Pulmonary artery endothelial cell (primary cell): ENCODE results near the gene SNRNP70. TPM values are rescaled to one million over a fixed set of nuclear protein-coding genes. Genes with fewer than 3 reads are reported as not detected.

Experiments used
- DNase-seq: peaks from one replicate; pipeline ENCODE4 v3.0.0-alpha.2; 2011; ENCODE audit warnings: low read depth, low spot score
- total RNA-seq: library from RNA; depleted of rRNA; stranded (reverse); fragments of >200 nt; gene quantifications from 2 replicates; pipeline ENCODE4 v1.2.3, GENCODE V29; 2014

SNRNP70 gene
- total RNA-seq, 1 donor from 2014 or later: 199 TPM

DNA sequence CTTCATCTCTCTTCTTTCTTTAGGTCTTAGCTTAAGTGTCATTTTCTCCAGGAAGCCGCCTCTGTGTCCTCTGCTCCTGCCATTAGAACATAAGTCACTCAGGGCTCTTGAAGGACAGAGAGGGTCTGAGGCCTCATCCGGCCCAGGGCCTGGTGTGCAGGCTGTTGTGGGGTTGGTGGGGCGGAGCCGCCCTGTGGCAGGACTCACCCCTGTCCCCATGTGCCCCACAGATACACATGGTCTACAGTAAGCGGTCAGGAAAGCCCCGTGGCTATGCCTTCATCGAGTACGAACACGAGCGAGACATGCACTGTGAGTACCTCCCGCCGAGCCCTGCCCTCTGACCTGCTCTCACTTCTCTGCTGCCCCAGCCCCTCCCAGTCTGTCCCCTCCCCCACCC lies 15.9 kb downstream of the SNRNP70 start:
- no peak for DNase-seq

DNA sequence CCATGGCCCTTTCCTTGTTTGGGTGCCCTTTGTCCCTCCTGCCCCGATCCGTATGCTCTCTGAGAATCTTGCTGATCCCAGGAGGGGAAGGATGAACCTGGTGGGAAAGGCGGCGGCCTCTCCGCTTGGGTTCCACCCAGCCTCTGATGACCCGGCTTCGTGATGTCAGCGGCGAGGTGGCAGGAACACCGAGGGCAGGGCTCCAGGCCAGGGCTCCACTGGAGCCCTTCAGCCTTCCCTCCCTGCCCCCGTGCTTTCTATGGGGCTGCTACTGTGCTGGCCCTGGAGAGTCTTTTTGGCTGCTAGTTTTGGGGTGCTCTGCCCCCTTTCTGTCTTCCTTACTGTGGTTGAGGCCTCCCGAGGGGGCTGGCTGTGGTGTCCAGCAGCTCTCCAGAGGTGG lies 17.1 kb downstream of the SNRNP70 start:
- no peak for DNase-seq

- DNase-seq: no peak
Measured at GRCh38 chr19:49103331-49104085, 18.3 kb downstream of the SNRNP70 start.

- no peak for DNase-seq
Measured at GRCh38 chr19:49104229-49104864, 19.1 kb downstream of the SNRNP70 start.

GRCh38 chr19:49106648-49107135 lies 21.4 kb downstream of the SNRNP70 start:
- DNase-seq: no peak

- DNase-seq: no peak
Measured at GRCh38 chr19:49107625-49108459, 22.6 kb downstream of the SNRNP70 start.

- no peak for DNase-seq
Measured at GRCh38 chr19:49109051-49109450, 23.8 kb downstream of the SNRNP70 start.

DNA sequence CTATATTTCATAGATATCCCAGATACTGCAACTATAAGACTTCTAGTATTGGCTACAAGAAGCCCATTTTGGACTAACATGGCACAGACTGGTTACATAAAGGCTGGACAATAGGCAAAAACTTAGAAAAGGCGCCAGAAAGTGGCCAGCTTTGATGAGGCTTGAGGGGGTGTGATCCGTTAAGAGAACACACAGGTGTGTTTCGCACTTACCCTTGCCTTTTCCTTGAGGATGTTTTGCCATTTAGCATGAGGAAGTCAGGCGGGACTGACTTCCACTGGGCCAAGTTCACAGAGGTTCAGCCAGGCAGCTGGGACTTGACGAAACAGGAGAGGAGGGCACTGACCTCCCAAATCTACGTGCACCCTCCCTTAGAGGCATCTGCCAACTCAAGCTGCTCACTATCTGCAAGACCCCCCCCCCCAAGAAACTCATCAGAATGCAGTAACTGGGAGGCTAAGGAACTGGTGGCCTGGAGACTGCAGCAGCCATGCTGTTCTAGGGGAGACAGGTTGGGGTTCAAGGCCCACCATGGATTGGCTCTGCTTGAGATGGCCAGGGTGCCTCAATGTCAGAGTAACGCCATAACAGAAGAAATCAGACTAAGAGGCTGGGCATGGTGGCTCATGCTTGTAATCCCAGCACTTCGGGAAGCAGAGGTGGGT lies 24.4 kb downstream of the SNRNP70 start:
- no peak for DNase-seq

DNA sequence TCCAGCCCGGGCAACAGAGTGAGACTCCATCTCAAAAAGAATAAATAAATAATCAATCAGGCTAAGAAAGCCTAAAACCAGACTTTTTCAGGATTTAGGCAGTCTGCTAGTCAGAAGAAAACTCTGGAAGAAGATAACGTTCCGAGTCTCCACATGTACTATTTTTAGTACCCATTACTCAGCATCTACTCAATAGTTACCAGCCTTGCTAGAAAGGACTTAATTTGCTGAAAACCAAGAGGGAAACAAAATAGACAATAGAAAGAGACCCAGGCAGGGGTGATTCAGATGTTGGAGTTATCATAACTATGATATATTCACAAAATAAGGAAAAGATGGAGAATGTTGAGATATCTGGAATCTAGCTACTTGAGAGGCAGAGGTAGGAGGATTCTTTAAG lies 25.3 kb downstream of the SNRNP70 start:
- no peak for DNase-seq

- no peak for DNase-seq
Measured at GRCh38 chr19:49111218-49111998, 26.2 kb downstream of the SNRNP70 start.

DNA sequence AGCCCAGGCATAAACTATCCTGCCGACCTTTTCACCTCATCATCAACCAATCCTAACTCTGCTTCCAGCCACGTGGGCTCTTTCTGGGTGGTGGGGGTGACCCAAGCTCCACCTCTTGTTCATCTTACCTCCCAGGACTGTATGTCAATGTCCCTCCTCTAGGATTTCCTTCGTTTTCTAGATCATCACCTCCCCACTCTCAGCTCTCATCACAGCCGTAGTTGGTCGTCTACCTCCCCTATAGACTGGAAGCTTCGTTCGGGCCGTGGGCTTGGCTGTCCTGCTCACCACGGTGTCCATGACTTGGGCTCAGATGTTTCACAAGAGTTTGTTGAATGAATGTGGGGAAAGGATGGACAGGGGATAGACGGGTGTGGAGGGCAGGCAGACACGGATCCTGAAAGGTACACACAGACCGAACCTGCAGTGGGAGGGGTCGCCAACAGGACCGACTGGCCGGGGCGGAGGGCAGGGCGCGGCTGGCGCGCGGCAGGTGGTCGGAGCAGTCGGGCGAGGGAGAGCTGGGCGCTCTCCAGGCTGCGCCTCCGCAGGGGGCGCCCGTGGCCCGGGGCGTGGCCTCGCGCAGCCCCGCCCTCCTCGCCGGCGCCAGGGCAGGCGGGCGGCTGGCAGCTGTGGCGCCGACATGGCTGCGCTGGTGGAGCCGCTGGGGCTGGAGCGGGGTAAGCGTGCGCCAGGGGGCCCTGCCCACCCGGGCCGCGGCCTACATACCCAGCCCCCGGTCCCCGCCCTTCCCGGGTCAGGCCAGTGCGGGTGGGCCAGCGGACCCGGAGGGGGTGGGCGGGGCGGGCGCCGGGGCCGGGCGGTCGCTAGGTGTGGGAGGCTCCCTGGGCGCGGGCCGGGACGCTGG lies 28.7 kb downstream of the SNRNP70 start, which contains the start of gene LIN7B:
TSS of gene LIN7B (plus strand) at position 609 of the 868 bp plus-strand sequence. CDS start at position 644, 35 bp downstream.
- DNase-seq: no peak

DNA sequence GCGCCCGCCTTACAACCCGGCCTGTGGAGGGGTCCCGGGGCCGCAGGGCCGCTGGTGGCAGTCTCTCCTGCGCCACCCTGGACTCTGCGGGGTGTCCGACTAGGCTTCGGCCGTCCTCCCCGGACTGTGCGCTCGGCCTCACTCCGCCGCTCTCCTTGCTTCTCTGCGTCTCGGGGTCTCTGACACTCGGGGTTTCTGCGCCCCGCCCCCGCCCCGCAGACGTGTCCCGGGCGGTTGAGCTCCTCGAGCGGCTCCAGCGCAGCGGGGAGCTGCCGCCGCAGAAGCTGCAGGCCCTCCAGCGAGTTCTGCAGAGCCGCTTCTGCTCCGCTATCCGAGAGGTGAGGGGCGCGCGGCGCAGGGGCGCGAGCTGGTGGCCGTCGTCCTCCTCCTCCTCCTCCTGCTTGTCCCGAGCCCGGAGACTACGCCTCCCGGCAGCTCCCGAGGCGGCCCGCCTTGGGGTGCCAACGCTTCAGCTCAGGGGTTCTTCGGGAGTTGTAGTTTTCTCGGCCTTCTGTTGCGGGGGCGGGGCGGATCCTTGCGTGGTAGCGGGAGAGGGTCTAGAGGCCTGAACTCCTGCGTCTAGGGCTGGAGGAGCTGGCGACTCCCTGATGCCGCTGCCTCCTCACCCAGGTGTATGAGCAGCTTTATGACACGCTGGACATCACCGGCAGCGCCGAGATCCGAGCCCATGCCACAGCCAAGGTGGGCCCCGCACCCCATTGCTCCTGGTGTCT lies 29.5 kb downstream of the SNRNP70 start:
- no peak for DNase-seq

DNA sequence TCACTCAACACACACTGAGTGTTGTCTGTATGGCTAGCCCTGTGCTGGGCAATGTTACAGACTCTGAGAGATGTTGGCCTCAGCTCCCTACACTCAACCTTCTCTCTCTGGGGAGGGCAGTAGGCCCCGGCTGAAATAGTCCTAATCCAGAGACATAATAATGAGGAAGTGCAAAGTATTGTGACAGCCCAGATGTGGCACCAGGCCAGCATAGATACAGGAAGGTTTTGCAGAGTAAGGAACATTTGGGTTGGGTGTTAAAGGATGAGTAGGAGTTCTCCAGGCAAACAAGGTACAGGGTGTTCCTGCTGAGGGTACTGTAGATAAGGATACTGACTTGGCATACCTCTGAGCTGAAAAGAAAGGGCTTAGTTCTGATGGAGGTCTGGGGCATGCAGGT lies 31.3 kb downstream of the SNRNP70 start:
- DNase-seq: no peak

DNA sequence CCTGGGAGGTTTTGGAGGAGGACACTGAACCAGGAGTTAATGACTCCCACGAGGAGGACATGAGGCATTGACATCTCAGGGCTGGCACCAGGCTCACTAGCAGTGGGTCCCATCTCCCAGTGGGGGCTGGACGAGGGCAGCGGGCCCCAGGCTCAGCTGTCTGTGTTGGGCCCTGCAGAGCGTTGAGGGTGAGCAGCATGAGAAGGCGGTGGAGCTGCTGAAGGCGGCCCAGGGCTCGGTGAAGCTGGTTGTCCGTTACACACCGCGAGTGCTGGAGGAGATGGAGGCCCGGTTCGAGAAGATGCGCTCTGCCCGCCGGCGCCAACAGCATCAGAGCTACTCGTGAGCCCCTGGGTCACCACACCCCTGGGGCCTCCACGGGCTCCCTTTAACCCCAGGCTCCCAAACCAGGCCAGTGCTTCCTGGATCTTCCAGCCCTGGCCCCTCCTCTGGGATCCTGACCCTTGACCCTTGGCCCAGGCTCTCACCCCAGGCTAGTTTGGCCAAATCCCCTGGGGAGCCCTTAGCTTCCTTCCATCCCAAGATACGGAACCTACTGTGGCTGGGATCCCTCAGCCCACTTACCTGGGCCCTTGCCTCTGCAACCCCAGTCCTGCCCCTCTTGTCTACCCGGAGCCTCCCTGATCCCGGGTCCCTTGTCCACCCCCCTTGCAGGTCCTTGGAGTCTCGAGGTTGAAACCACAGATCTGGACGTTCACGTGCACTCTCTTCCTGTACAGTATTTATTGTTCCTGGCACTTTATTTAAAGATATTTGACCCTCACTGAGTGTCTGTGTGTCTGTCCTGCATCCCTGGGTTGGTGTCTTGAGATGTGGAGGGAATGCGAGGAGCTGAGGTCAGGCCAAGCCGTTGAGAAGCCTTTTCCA lies 32.7 kb downstream of the SNRNP70 start:
- no peak for DNase-seq

GRCh38 chr19:49118565-49119410 lies 33.5 kb downstream of the SNRNP70 start, which contains the start of gene C19orf73:
C19orf73 (minus strand) TSS chr19:49119143; CDS start chr19:49119022, 121 bp downstream.
- peak; percentile 75 for DNase-seq

- DNase-seq: no peak
Measured at GRCh38 chr19:49119411-49120324, 34.4 kb downstream of the SNRNP70 start, which contains the start of gene PPFIA3. PPFIA3 (plus strand) TSS chr19:49119544; CDS start chr19:49127874, 8,330 bp downstream.
